IPS-NIHi11 (cell line): ENCODE results near the gene ACADSB.

ENCODE experiments used
- DNase-seq: peaks from one replicate; pipeline ENCODE4 v3.0.0; 2012; ENCODE audit warnings: mixed read lengths, low spot score

ACADSB gene

DNA sequence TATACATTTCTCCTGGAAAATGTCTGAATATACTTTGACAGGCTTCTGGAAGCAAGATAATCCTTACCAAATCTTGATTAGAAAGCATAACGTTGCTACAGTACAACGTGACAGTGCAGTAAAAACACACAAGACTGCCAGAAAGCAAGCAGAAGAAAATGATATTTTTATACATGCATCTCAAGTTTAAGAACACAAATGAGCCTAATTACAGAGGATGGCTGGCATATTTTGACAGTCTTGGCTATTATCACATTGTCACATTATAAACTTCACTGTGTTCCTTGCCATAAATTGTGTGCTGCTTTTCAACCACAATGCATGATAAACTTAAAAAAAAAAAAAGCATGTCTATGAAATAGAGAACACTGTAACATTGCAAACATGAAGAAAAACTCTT lies 4.5 kb upstream of the ACADSB start:
- DNase-seq, result no peak

DNA sequence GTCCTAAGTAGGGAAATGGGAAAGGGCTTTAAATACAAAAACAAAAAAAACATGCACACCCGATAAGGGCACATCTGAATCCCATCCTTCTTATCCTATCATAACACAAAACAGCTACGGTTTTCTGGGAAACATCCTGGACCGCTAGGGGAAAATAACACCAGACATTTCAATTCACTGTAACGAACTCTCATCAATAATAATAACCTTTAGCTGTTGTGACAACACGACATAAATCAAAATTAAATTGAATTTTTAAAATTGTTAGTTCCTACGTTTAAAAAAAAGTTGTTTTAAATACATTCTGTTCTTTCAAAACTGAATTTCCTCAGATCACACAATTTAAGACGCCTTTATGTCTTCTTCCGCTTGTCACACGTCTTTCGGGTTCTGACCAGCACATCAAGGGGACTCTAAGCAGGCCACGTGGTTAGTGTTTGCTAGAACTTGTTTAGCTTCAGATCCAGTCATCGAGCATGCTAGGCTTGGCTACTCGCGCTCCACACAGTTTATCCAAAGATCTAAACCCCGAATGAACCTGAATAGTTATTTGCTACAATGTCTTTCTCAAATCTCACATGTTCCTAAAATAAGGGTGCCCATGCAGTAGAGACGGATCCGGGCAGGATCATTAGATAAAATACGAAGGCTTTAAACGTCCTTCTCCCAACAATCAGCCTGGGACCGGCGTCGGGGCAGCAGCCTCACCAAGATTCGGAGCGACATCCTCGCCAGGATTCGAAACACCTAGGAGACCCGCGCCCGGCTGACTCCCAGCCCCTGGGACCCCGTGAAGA lies 1.1 kb upstream of the ACADSB start:
- DNase-seq, result peak; percentile 50

DNA sequence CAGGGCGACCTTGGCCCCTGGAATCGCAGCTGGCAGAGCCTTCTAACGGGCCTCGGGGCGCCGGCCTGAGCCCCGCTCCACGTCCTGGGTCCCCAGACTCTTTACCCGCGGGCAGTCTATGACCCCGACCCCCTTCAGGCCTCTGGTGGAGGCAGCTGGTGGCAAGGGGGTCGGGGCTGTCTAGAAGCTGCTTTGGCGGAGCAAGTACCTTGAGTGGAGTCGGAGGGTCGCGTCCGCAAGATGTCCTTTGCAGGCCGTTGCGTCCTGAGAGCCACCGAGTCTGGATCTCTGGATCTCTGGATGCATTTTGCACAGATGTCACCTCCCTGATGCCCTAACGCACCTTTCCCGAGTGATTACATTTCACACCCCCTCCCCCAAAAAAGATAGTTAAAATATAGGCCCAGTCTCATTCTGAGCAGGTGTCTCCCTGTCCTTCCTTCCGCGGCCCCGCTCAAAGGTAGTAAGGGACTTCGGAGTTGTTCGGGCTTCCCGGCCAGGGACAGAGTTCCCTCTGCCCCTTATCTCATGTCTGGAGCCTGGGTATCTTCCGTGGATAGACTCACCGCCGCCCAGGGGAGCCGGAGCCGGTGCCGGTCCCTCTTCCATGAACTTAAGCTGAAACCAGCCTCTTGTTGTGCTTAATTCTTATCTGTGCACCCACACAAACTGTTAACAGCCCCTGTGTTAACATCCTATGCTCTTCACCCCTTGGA lies 457 bp downstream of the ACADSB start:
- DNase-seq, result peak; percentile 46

DNA sequence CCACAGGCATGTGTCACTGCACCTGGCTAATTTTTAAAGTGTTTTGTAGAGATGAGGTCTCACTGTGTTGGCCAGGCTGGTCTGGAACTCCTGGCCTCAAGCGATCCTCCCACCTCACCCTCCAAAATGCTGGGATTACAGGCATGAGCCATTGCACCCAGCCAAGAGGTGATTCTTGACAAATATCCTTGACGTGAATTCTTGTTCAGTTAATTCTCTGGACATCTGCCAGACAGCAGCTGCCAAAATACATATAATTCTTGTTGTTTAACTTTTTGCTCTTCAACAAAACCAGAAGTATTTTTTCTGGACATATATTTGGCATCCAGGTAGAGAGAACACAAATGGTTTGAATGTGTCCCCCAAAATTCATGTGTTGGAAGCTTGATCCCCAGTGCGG lies 3.2 kb downstream of the ACADSB start:
- no peak for DNase-seq

DNA sequence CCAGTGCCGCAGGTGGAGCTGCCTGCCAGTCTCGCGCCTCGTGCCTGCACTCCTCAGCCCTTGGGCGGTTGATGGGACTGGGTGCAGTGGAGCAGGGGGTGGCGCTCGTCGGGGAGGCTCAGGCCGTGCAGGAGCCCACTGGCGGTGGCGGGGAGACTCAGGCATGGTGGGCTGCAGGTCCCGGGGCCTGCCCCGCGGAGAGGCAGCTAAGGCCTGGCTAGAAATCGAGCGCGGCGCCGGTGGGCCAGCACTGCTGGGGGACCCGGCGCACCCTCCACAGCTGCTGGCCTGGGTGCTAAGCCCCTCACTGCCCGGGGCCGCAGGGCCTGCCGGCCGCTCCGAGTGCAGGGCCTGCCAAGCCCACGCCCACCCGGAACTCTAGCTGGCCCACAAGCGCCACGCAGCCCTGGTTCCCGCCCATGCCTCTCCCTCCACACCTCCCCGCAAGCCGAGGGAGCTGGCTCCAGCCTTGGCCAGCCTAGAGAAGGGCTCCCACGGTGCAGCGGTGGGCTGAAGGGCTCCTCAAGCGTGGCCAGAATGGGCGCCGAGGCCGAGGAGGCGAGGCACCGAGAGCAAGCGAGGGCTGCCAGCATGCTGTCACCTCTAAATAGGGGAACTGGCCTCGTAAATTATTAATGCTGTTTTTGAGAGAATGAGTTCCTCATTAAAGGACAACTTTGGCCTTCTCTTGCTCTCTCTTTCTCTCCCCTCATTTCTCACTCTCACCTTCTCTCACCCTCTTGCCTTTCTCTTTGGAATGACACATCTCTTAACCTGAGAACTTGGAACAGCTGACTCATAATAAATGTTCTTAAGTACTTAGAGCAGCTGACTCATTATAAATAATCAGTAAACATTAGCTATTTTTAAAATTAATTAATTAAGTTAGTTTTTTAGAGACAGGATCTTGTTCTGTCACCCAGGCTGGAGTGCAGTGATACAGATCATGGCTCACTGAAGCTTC lies 4.9 kb downstream of the ACADSB start:
- DNase-seq, result no peak

DNA sequence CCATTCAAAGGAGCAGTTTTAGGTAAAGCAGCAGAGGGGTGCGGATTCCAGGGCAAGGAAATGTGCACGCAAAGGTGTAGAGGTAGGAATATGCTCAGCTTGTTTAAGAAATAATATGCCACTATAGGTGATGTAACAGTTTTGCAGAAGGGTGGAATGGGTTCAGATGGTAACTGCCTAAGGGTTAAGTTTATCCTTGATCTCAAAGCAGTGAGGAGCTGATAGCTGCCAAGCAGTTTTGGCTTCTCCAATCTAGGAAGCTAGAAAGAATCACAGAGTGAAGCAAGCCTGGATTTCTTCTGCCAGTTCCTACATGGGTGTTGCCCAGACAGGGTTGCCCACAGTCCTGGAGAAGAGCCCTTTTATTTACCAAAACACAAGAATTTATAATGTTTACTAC lies 6.0 kb downstream of the ACADSB start:
- DNase-seq, result no peak

DNA sequence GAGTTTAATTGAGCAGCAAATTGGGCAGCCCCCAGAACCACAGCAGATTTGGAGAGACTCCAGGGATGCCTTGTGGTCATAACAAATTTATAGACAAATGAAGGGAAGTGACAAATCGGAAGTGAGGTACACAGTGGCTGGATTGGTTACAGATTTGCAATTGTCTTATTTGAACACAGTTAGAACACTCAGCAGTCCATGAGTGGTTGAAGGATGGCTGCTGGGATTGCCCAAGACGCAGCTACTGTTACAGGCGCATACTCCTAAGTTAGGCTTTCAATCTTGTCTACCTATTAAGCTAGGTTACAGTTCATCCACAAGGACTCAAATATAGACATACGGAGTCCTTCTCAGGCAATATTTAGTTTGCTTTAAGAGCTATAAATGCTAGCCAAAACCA lies 7.4 kb downstream of the ACADSB start:
- DNase-seq, result no peak

DNA sequence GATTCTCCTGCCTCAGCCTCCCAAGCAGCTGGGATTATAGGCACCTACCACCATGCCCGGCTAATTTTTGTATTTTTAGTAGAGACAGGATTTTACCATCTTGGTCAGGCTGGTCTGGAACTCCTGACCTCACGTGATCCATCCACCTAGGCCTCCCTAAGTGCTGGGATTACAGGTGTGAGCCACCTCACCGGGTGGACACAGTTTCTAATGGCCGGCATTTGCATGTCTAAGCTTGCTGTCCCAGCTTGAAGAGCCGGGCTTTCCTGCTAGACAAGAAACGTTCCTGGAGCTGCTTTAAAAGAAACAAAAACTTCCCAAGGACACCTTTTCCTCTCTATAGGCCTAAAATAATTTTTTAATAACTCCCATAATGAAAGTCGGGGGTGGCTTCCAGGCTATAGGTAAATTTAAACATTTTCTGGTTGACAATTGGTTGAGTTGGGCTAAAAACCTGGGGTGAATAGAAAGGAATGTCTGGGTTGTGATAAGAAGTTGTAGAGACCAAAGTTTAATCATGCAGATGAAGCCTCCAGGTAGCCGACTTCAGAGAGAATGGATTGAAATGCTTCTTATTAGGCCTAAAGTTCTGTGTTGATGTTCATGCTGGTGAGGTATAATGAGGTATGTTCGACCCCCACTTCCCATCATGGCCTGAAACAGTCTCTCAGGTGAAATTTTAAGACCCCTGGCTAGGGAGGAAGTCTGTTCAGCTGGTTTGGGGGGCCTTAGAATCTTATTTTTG lies 8.8 kb downstream of the ACADSB start:
- DNase-seq, result no peak

DNA sequence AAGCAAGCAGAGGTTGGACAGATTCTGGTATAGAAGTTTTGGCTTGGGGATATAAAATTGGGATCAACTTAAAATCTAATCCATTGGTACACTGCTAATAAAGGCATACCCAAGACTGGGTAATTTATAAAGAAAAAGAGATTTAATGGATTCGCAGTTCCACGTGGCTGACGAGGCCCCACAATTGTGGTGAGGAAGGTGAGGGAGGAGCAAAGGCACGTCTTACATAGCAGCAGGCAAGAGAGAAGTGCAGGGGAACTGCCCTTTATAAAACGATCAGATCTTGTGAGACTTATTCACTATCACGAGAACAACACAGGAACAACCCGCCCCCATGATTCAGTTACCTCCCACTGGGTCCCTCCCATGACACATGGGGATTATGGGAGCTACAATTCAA lies 9.7 kb downstream of the ACADSB start:
- no peak for DNase-seq

DNA sequence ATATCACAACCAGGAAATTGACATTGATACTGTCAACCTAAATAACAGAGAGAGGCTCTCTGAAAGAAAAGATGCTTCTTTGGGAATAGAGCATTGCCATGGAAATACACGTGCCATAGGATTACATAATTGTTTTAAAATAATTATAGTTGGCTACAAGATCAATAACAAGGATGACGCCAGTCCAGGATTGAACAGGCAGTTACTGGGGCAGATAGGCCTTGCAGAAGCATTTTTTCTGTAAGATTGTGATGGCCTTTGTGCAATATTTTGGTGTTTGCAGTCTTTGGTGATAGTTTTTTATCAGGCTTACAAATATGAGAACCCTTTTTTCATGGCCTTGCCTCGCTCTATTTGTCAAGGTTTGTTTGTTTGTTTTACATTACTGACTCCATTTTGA lies 10.5 kb downstream of the ACADSB start:
- DNase-seq, result no peak

DNA sequence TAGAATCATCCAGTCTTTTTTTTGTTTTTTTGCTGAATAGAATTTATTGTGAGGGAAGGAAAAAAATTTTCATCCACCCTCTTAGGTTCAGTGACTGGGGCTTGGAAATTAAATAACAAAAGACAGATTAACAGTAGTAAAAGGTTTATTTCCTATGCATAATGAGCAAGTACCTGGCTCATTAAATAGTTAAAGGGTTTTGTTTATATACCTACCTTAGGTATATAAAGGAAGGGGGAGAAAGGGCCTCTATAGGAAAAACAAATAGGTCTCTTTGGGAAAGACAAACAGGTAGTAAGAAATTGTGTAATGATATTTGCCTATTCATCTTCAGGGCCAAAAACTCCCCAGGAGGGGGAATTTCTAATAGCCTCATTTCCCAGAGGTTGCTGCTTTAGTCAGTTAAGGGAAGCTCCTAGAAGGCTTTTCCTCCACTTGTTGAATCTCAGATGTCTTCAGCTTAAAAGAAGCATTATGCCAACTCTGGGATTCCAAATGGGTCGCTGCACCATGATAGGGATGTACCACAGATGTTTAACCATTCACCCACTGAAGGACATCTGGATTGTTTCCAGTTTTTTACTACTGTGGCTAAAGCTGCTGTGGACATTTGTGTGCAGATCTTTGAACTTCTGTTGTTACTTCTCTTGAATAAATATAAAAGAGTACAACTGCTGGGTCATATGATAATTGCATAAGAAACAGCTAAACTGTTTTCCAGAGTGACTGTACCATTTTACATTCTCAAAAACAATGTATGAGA lies 11.3 kb downstream of the ACADSB start:
- DNase-seq, result no peak

DNA sequence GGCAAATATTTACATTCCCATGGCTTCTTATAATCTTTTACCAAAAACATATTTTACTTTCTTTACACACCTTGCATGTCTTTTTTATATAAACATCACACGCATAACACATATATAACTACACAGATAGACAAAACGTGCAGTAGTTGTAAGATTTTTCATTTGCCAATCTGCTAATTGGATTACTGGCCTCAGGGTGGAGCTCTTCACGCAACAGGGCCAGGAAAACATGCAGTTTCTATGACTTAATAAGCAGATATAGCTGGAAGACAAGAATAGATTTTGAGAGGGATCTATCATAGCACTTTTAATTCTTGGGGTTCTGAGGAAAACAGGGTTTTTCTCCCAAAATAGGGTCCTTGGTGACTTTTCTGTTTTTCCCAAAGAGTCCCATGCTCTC lies 12.7 kb downstream of the ACADSB start:
- no peak for DNase-seq

DNA sequence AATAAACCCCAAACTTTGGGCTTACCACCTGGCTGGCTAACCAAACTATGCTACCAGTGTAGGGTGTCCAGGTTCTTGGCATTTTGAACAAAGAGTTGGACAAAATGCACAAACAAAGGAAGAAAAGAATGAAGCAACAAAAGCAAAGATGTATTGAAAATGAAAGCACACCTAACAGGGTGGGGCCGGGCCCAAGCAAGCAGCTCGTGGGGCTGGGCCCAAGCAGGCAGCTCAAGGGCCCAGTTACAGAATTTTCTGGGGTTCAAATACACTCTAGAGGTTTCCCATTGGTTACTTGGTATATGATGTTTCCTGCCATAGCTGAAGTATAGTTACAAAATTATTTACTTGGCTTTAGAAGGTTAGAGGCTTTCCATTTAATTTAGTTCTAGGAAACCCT lies 15.7 kb downstream of the ACADSB start:
- DNase-seq, result no peak

DNA sequence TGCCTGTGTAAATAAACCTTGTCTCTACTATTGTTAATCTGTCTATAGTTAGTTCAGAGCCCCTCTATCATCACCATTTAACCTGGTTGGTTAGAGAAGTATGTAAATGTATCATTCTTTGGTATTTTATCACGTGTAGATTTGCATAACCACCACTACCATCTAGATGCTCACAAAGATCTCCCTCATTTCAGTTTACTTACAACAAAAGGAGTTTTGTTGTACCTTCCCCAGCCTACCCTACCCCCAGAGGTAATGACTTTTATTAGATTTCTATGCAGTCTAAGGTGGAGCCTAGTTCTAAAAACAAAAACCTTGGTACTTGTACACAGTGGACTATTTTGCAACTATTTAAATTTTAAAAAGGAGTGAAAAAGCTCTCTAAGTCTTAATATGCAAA lies 17.5 kb downstream of the ACADSB start:
- DNase-seq, result no peak

DNA sequence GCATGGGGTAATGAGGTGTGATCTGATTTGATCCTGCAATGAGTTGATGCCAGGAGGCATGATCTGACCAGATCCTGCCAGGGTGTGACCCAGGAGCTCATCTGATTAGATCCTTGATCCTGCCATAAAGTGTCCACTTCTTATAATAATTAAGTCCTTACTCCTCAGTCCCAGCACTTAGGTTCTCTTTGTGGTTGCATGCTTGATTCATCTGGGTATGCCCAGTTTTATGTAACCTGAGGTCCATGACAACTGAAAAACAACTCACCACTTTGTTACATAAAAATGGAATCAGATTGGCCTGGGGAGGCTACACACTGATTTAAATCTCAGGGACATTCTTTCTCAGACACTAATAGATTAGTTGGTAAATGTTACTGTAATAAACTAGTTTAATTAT lies 19.1 kb downstream of the ACADSB start:
- DNase-seq, result no peak

DNA sequence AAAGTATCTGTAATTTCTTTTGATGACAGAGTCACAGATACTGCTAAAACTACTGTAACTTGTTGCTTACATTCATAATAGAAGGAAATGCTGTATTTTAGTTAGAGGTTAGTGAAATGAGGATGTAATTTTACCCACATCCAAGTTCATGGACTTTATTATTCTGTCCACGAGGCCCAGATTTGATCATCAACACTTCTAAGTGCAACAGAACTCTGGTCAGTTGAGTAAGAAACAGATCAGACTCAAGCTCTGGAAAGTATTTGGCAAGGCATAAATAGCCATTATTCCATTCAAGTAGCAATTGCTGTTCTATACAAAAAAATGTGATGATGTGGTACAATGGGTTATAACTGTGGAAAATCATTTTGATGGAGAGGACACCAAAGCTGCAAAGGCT lies 22.3 kb downstream of the ACADSB start:
- no peak for DNase-seq

DNA sequence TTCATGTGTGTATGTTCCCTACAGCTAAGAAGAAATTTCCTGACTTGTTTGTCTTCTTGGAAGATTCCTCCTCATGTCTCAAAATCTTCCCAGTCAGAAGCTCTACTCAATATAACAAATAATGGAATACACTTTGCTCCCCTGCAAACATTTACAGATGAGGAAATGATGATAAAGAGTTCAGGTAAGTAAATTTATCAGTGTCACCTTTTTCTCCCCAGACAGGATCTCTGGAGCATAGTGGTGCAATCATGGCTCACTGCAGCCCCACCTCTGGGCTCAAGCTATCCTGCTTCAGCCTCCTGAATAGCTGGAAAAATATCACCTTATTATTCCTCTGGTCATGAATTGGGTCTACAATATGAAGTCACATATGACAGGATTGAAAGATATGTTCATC lies 25.5 kb downstream of the ACADSB start:
- DNase-seq, result no peak

DNA sequence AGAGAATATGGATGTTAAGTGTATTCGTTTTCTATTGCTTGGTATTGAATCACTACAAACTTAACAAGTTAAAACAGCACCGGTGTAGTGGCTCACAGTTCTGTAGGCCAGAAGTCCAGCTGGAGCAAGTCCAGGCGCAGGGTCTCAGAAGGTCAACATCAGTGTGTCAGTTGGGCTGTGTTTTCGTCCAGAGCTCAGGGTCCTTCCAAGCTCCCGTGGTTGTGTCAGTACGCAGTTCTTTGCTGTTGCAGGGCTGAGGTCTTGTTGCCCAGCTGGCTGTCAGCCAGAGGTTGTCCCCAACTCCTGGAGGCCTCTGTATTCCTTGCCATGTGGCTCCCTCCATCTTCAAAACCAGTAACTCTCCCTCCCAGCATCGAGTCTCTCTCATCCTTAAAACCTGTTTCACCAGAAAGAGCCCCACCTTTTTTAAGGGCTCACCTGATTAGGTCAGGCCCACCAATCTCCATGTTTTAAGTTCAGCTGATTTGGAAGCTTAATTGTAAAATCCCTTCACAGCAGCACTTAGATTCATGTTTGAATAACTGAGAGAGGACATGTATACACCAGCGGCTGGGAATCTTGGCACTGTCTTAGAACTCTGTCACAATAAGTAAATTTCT lies 26.8 kb downstream of the ACADSB start:
- DNase-seq, result no peak

DNA sequence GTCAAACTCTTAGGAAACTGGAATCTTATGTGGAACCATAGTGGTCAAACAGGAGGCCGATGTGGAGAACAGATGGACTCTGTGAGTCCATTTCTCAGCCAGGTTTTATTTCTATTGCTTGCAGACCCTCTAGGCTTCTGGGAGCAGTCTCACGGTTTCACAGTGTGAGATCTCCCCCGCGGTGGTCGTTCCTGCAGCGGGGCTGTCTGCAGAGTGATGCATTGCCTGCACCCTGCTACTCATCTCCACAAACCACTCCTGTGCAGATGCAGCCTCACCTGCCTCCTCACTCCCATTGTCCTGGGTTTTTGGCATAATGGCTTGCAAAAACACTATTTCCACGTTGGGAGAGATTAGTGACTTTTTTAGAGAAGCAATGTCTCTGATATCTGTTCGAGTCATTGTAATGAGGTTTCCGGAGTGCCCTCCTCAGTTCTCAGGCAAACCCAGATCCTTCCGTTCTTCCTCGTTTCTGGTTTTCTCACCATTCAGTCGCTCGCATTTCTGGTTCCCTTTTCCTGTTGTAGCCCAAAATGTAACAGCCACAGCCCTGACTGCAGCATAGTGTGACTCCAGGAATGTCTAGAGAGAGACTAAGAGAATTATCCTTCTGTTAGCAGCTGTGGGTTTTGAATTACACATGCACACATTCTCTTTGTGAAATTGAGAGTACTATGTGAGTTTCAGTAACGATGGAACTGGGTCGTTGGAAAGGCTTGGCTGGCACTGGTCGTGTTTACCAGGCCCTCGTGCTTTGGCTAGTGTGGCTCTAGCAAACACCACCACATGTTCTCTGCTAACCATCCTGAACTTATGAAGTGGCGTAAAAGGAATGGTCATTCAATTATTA lies 30.2 kb downstream of the ACADSB start:
- no peak for DNase-seq

DNA sequence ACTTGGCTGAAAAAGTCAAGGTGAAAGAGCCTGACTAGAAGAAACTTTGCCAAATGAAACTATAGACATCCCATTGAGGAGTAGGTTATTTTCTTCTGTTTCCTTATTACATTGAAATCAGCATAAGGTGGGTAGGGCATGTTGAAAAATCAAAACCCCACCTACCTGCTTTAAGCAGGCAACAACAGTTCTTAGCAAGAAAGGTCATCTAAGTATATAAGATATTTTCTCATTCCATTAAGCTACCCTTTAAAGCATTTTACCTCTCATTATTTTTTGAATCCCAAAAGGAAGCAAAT lies 30.8 kb downstream of the ACADSB start:
- DNase-seq, result no peak
